OCI-LY1 (cell line): ENCODE results near the gene CREG1.

Experiments
- H2AFZ ChIP-seq: fragments of 200-600 bp; sonication (generic), shearing (Covaris generic); 2 replicates; pipeline ENCODE4 v1.6.0; 2014; ENCODE audit warnings: antibody characterized with exemption, mild to moderate bottlenecking, low read length
- H3F3A ChIP-seq: fragments of 200-600 bp; sonication (generic), shearing (Covaris generic); 2 replicates; pipeline ENCODE4 v1.6.0; 2014; ENCODE audit warnings: mild to moderate bottlenecking, antibody characterized with exemption, low read length, moderate library complexity; ENCODE audit not compliant: insufficient read depth
- H3K27ac ChIP-seq: fragments of 200-600 bp; sonication (generic); 2 replicates; pipeline ENCODE4 v1.5.1; 2014; ENCODE audit warnings: low read length, mixed run types, mild to moderate bottlenecking, low read depth; ENCODE audit not compliant: poor library complexity, severe bottlenecking
- H3K27me3 ChIP-seq: fragments of 200-600 bp; sonication (generic); 2 replicates; pipeline ENCODE4 v1.6.0; 2014; ENCODE audit warnings: antibody characterized with exemption, mild to moderate bottlenecking, low read length, moderate library complexity; ENCODE audit not compliant: insufficient read depth
- H3K36me3 ChIP-seq: fragments of 200-600 bp; sonication (generic); 2 replicates; pipeline ENCODE4 v1.6.1; 2014; ENCODE audit warnings: mild to moderate bottlenecking, antibody characterized with exemption, low read length, moderate library complexity, mixed read lengths; ENCODE audit not compliant: insufficient read depth
- H3K4me1 ChIP-seq: fragments of 200-600 bp; sonication (generic); 2 replicates; pipeline ENCODE4 v1.5.1; 2014; ENCODE audit warnings: mild to moderate bottlenecking, low read length, moderate library complexity; ENCODE audit not compliant: insufficient read depth, severe bottlenecking
- H3K4me2 ChIP-seq: fragments of 200-600 bp; sonication (generic), shearing (Covaris generic); 2 replicates; pipeline ENCODE4 v1.6.1; 2014; ENCODE audit warnings: low read length
- H3K4me3 ChIP-seq: fragments of 200-600 bp; sonication (generic); 2 replicates; pipeline ENCODE4 v1.5.1; 2014; ENCODE audit warnings: low read length, low read depth, mild to moderate bottlenecking, mixed read lengths; ENCODE audit not compliant: poor library complexity, severe bottlenecking
- H3K79me2 ChIP-seq: fragments of 200-600 bp; shearing (Covaris generic); 2 replicates; pipeline ENCODE4 v1.6.1; 2016; ENCODE audit warnings: mixed run types, low read length, mixed read lengths; ENCODE audit not compliant: insufficient read depth
- H3K9ac ChIP-seq: fragments of 200-600 bp; sonication (generic), shearing (Covaris generic); 2 replicates; pipeline ENCODE4 v1.6.1; 2014; ENCODE audit warnings: mild to moderate bottlenecking, low read length, mixed read lengths
- H3K9me2 ChIP-seq: fragments of 200-600 bp; sonication (generic), shearing (Covaris generic); 2 replicates; pipeline ENCODE4 v1.6.1; 2014; ENCODE audit warnings: low read depth, mild to moderate bottlenecking, low read length, mixed read lengths
- H3K9me3 ChIP-seq: fragments of 200-600 bp; shearing (Covaris generic); 2 replicates; pipeline ENCODE4 v1.6.1; 2014; ENCODE audit warnings: low read length, mixed read lengths
- H4K20me1 ChIP-seq: fragments of 200-600 bp; sonication (generic), shearing (Covaris generic); 2 replicates; pipeline ENCODE4 v1.6.0; 2016; ENCODE audit warnings: mild to moderate bottlenecking, low read length; ENCODE audit not compliant: insufficient read depth
- CTCF ChIP-seq: fragments of 200-600 bp; sonication (generic), shearing (Covaris generic); IDR thresholded peaks from 2 replicates; pipeline ENCODE4 v1.5.1; 2017; ENCODE audit warnings: mild to moderate bottlenecking, antibody characterized with exemption, low read length, moderate library complexity, mixed read lengths
- EZH2 ChIP-seq: fragments of 200-600 bp; sonication (generic), shearing (Covaris generic); IDR thresholded peaks from 2 replicates; pipeline ENCODE4 v1.8.0; 2017; ENCODE audit warnings: borderline replicate concordance, mixed run types, mild to moderate bottlenecking, antibody characterized with exemption, low read length, moderate library complexity, mixed read lengths

Gene CREG1

GRCh38 chr1:167592475-167592874, 38.9 kb upstream of the CREG1 start:
- no peak overlapping the region for H3K9ac ChIP-seq
- no peaks in the 10 kb centered on the region for H3F3A ChIP-seq
- no peak overlapping the region for H3K4me3 ChIP-seq
- peaks cover 4% of the 10 kb centered on the region for H3K36me3 ChIP-seq
- H3K9me2 ChIP-seq: no peaks in the 10 kb centered on the region
- H2AFZ ChIP-seq: no peak overlapping the region
- no peak overlapping the region for H3K27ac ChIP-seq
- H3K27me3 ChIP-seq: no peaks in the 10 kb centered on the region
- TF ChIP-seq CTCF (no peak), EZH2 (no peak)
- H3K4me1 ChIP-seq: no peaks in the 10 kb centered on the region
- no peaks in the 10 kb centered on the region for H3K79me2 ChIP-seq
- H3K4me2 ChIP-seq: no peak overlapping the region
- H3K9me3 ChIP-seq: no peaks in the 10 kb centered on the region
- H4K20me1 ChIP-seq: no peaks in the 10 kb centered on the region

DNA sequence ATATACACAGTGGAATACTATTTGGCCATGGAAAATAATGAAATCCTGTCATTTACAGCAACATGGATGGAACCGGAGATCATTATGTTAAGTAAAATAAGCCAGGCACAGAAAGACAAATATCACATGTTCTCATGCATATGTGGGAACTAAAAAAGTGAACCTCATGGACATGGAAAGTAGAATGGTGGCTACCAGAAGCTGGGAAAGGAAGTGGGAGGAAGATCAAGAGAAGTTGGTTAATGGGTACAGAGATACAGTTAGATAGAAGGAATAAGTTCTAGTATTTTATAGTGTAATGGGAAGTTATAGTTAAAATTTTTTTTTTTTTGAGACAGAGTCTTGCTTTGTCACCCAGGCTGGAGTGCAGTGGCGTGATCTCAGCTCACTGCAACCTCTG, 34.8 kb upstream of the CREG1 start:
- Histone ChIP-seq H3K27me3 (no peaks in the 10 kb centered on the region), H3K9me3 (no peaks in the 10 kb centered on the region), H3K9ac (no peak overlapping the region), H2AFZ (no peak overlapping the region), H3K36me3 (peaks cover 13% of the 10 kb centered on the region), H3K79me2 (no peaks in the 10 kb centered on the region), H3F3A (no peaks in the 10 kb centered on the region), H4K20me1 (no peaks in the 10 kb centered on the region), H3K9me2 (no peaks in the 10 kb centered on the region), H3K27ac (no peak overlapping the region), H3K4me3 (no peak overlapping the region), H3K4me2 (no peak overlapping the region), H3K4me1 (no peaks in the 10 kb centered on the region)
- TF ChIP-seq CTCF (no peak), EZH2 (no peak)

GRCh38 chr1:167587872-167588271, 34.3 kb upstream of the CREG1 start:
- Histone ChIP-seq H3K27me3 (no peaks in the 10 kb centered on the region), H2AFZ (no peak overlapping the region), H3K79me2 (no peaks in the 10 kb centered on the region), H3K4me3 (no peak overlapping the region), H3K9me3 (no peaks in the 10 kb centered on the region), H3K4me2 (no peak overlapping the region), H3K27ac (no peak overlapping the region), H3K4me1 (no peaks in the 10 kb centered on the region), H3K9ac (no peak overlapping the region), H3F3A (no peaks in the 10 kb centered on the region), H3K9me2 (no peaks in the 10 kb centered on the region), H4K20me1 (no peaks in the 10 kb centered on the region), H3K36me3 (peaks cover 13% of the 10 kb centered on the region)
- TF ChIP-seq CTCF (no peak), EZH2 (no peak)
